Measurements from ENCODE around the gene WDR6.

Gene WDR6

GRCh38 chr3:49028673-49029562, 21.7 kb downstream of the WDR6 start, which contains the start of gene IMPDH2:
Gene IMPDH2 (minus strand): TSS chr3:49029398. CDS start chr3:49029350, 48 bp downstream.
- peak; percentile 89 for DNase-seq

- no peak for DNase-seq
Measured at GRCh38 chr3:49029563-49029884, 22.3 kb downstream of the WDR6 start.

GRCh38 chr3:49030321-49030720, 23.1 kb downstream of the WDR6 start:
- no peak for DNase-seq

- no peak for DNase-seq
Measured at GRCh38 chr3:49032646-49033304, 25.6 kb downstream of the WDR6 start.

- DNase-seq = no peak
Measured at GRCh38 chr3:49034650-49035049, 27.5 kb downstream of the WDR6 start.

- DNase-seq = no peak
Measured at GRCh38 chr3:49035281-49035680, 28.1 kb downstream of the WDR6 start.

GRCh38 chr3:49053543-49053942, 46.4 kb downstream of the WDR6 start:
- no peak for DNase-seq

GRCh38 chr3:49054344-49054862, 47.2 kb downstream of the WDR6 start:
- no peak for DNase-seq

- DNase-seq = no peak
Measured at GRCh38 chr3:49057268-49057667, 50.1 kb downstream of the WDR6 start.

GRCh38 chr3:49058011-49058410, 50.8 kb downstream of the WDR6 start:
- DNase-seq = no peak

Data from activated gamma-delta T cell treated with Interleukin-2 at 50 U/mL for 16 hours (primary cell).